HG03342 (cell line): ENCODE measurements around the gene FBXW8.

ENCODE experiments used
- ATAC-seq: cut with Tn5 transposase; IDR thresholded peaks from one replicate; pipeline ENCODE4 v1.9.1; 2021; ENCODE audit warnings: mild to moderate bottlenecking, moderate library complexity; ENCODE audit not compliant: unreplicated experiment

Gene FBXW8

GRCh38 chr12:116954710-116955381, 44.1 kb downstream of the FBXW8 start:
- no peak for ATAC-seq

GRCh38 chr12:116955382-116956021, 44.8 kb downstream of the FBXW8 start:
- no peak for ATAC-seq

GRCh38 chr12:116958402-116959197, 47.9 kb downstream of the FBXW8 start:
- no peak for ATAC-seq

GRCh38 chr12:116959198-116959460, 48.4 kb downstream of the FBXW8 start:
- ATAC-seq = no peak

- ATAC-seq = peak; percentile 99
Observed at GRCh38 chr12:116959845-116960514, 49.2 kb downstream of the FBXW8 start.

- ATAC-seq = no peak
Observed at GRCh38 chr12:116962197-116962596, 51.4 kb downstream of the FBXW8 start.

GRCh38 chr12:116962783-116963356, 52.1 kb downstream of the FBXW8 start:
- ATAC-seq = no peak

- no peak for ATAC-seq
Observed at GRCh38 chr12:116964054-116965050, 53.6 kb downstream of the FBXW8 start.

GRCh38 chr12:116968986-116969385, 58.2 kb downstream of the FBXW8 start:
- no peak for ATAC-seq

- no peak for ATAC-seq
Observed at GRCh38 chr12:116969615-116970585, 59.1 kb downstream of the FBXW8 start.

GRCh38 chr12:116971222-116971621, 60.5 kb downstream of the FBXW8 start:
- ATAC-seq = no peak

GRCh38 chr12:116975779-116976393, 65.1 kb downstream of the FBXW8 start:
- no peak for ATAC-seq

GRCh38 chr12:116977465-116978380, 67.0 kb downstream of the FBXW8 start:
- ATAC-seq = no peak

GRCh38 chr12:116978791-116979508, 68.2 kb downstream of the FBXW8 start:
- ATAC-seq = no peak

- ATAC-seq = no peak
Observed at GRCh38 chr12:116980083-116980482, 69.3 kb downstream of the FBXW8 start.

GRCh38 chr12:116982791-116983411, 72.2 kb downstream of the FBXW8 start:
- ATAC-seq = no peak
